Activated CD4-positive, alpha-beta memory T cell treated with anti-CD3 and anti-CD28 coated beads, Interleukin-2, amount 10 ng/mL, durations not matched to agents 7 days and 5 days (primary cell): Measurements from ENCODE around the gene NSUN5. TPM values are rescaled to one million over a fixed set of nuclear protein-coding genes. Genes with fewer than 3 reads are reported as not detected.
"Not testable (repeated sequence)": the region's sequence is repeated elsewhere in the genome, so short reads cannot be mapped to it uniquely, and the experiment has no call there.

Experiments
- CTCF ChIA-PET: fragments of 350-600 bp; sonication (Branson Sonifier 250); formaldehyde crosslinking; loops from one replicate; lab custom pipeline; 2021; ENCODE audit warnings: antibody characterized with exemption, inconsistent platforms; lab: Charles Lee
- POLR2A ChIA-PET: fragments of 350-600 bp; sonication (Branson Sonifier 250); formaldehyde crosslinking; loops from one replicate; lab custom pipeline; 2021; ENCODE audit warnings: antibody characterized with exemption; lab: Charles Lee
- DNase-seq: peaks from one replicate; pipeline ENCODE4 v3.0.0-alpha.2; 2020
- H3K27ac Mint-ChIP-seq: one replicate; pipeline ENCODE4 v1.8.0; 2021; ENCODE audit warnings: mild to moderate bottlenecking, mixed read lengths
- H3K27me3 Mint-ChIP-seq: one replicate; pipeline ENCODE4 v1.8.0; 2021; ENCODE audit warnings: mixed read lengths
- H3K36me3 Mint-ChIP-seq: one replicate; pipeline ENCODE4 v1.8.0; 2021; ENCODE audit warnings: low read depth, mixed read lengths
- H3K4me1 Mint-ChIP-seq: one replicate; pipeline ENCODE4 v1.8.0; 2021; ENCODE audit warnings: mixed read lengths
- H3K4me3 Mint-ChIP-seq: one replicate; pipeline ENCODE4 v1.8.0; 2021; ENCODE audit warnings: mild to moderate bottlenecking, mixed read lengths
- H3K9me3 Mint-ChIP-seq: one replicate; pipeline ENCODE4 v1.8.0; 2021; ENCODE audit warnings: mixed read lengths
- total RNA-seq, 2 experiments: library from RNA; stranded (reverse); gene quantifications; one replicate each; pipeline ENCODE4 v1.2.3, GENCODE V29; 2021

NSUN5 gene
- total RNA-seq, 2 experiments from 2014 or later: 42.9 to 44.7 TPM

DNA sequence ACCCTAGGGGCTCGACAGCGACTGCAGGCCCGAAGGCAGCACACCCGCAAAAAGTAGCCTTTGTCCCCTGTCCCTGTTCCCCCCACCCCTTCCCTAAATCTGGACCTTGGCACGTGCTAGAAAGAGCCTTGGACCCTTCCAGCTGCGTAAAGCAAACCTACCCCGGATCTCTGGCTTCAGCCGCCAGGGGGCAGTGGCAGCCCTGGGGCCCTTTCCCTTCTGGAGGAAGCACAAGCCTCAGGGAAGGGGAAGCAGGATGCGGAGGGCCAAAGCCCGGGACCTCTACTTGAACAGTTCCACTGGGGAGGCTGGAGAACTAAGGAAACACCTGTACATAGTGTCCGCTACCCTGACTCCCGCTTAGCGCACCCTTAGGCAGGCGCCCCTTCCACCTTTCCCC, 7.5 kb downstream of the NSUN5 start:
- peaks cover 18% of the 10 kb centered on the region for H3K36me3 Mint-ChIP-seq
- POLR2A ChIA-PET, DNase-seq, H3K9me3 Mint-ChIP-seq, H3K4me1 Mint-ChIP-seq, H3K4me3 Mint-ChIP-seq, CTCF ChIA-PET, H3K27ac Mint-ChIP-seq, H3K27me3 Mint-ChIP-seq: not testable (repeated sequence)

DNA sequence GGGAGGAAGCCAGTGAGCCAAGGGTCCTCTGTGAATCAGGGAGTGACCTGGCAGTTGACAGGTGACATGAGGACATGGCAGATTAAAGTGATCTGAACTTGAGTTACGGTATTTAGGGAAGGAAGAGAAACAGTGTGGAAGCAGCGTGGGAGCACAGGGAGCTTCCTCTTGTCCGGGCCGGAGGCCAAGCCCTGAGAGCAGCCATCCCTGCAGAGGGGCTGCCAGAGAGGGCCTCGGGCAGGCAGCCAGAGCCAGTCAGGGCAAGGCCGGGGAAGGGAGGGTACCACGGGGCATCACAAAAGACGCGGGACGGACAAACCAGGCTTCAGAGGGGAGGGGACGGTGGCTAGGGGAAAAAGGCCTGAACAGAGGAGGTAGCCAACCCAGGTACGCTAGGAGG, 8.8 kb downstream of the NSUN5 start:
- H3K4me1 Mint-ChIP-seq, H3K27ac Mint-ChIP-seq, CTCF ChIA-PET, H3K4me3 Mint-ChIP-seq, H3K9me3 Mint-ChIP-seq, DNase-seq, H3K27me3 Mint-ChIP-seq, POLR2A ChIA-PET: not testable (repeated sequence)
- peaks cover 12% of the 10 kb centered on the region for H3K36me3 Mint-ChIP-seq

DNA sequence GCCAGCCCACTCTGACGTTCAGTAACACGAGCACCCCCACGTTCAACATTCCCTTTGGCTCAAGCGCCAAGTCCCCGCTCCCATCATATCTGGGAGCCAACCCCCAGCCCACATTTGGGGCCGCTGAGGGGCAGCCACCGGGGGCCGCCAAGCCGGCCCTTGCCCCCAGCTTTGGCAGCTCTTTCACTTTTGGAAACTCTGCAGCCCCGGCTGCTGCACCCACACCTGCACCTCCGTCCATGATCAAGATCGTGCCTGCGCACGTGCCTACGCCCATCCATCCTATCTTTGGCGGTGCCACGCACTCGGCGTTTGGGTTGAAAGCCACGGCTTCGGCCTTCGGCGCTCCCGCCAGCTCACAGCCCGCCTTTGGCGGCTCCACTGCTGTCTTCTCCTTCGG, 10.9 kb downstream of the NSUN5 start:
- CTCF ChIA-PET, H3K27ac Mint-ChIP-seq, H3K36me3 Mint-ChIP-seq, DNase-seq, H3K4me3 Mint-ChIP-seq, H3K27me3 Mint-ChIP-seq, H3K9me3 Mint-ChIP-seq, H3K4me1 Mint-ChIP-seq, POLR2A ChIA-PET: not testable (repeated sequence)

DNA sequence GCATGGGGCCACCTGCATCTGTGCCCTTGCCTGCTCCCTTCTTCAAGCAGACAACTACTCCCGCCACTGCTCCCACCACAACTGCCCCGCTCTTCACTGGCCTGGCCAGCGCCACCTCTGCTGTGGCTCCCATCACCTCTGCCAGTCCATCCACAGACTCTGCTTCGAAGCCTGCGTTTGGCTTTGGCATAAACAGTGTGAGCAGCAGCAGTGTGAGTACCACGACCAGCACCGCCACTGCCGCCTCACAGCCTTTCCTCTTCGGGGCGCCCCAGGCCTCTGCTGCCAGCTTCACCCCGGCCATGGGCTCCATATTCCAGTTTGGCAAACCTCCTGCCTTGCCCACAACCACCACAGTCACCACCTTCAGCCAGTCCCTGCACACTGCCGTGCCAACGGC, 11.4 kb downstream of the NSUN5 start:
- H3K27ac Mint-ChIP-seq, H3K4me1 Mint-ChIP-seq, POLR2A ChIA-PET, H3K27me3 Mint-ChIP-seq, DNase-seq, CTCF ChIA-PET, H3K36me3 Mint-ChIP-seq, H3K4me3 Mint-ChIP-seq, H3K9me3 Mint-ChIP-seq: not testable (repeated sequence)

DNA sequence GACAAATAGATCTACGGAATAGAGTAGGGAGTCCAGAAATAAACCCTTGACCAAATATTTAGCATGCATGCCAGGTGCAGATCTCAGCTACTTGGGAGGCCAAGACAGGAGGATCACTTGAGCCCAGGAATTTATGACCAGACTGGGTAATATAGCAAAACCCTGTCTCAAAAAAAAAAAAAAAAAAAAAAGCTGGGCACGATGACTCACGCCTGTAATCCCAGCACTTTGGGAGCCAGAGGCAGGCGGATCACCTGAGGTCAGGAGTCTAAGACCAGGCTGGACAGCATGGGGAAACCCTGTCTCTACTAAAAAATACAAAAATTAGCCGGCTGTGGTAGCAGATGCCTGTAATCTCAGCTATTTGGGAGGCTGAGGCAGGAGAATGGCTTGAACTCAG, 31.4 kb downstream of the NSUN5 start:
- H3K4me3 Mint-ChIP-seq, H3K4me1 Mint-ChIP-seq, H3K36me3 Mint-ChIP-seq, H3K27me3 Mint-ChIP-seq, DNase-seq, CTCF ChIA-PET, H3K9me3 Mint-ChIP-seq, H3K27ac Mint-ChIP-seq, POLR2A ChIA-PET: not testable (repeated sequence)

DNA sequence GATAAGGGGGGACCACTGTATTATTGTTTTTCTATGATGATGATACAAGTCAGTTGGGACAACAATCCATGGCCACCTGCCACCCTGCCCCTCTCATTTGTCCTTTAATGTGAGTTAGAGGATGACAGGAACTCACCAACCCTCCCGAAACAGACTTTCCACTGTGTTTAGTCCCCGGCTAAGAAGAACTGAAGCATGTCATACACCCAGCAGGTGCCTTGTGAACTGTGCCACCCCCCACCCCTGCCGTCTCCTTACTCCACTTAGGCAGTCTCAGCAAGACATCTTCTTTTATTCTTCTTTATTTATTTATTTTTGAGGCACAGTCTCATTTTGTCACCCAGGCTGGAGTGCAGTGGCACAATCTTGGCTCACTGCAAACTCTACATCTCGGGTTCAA, 40.8 kb downstream of the NSUN5 start:
- DNase-seq, H3K9me3 Mint-ChIP-seq, H3K27ac Mint-ChIP-seq, H3K36me3 Mint-ChIP-seq, H3K4me3 Mint-ChIP-seq, CTCF ChIA-PET, POLR2A ChIA-PET, H3K27me3 Mint-ChIP-seq, H3K4me1 Mint-ChIP-seq: not testable (repeated sequence)

DNA sequence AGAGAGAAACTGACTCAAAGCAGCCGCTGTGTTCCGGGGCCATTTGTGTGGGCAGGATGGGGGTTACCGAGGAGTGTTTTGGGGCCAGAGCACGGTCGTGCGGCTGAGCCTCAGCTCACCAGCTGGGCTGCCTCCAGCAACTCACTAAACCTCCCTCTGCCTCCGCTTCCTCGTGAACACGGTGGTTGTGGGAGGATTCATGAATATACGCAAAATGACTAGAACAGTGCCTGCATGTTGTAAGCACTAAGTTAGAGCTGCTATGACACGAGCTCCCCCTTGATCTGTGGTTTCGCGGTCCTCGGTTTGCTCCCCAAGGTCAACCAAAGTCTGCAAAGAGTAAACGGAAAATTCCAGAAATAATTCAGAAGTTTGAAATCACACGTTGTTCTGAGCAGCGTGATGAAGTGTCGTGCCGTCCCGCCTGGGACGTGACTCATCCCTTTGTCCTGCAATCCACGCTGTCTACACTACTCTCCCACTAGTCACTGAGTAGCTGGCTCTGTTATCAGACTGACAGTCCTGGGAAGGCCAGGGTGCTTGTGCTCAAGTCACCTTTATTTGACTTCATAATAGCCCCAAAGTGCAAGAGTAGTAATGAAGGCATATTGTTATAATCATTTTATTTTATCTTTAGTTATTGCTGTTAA, 41.8 kb downstream of the NSUN5 start:
- H3K4me1 Mint-ChIP-seq, H3K36me3 Mint-ChIP-seq, H3K27ac Mint-ChIP-seq, CTCF ChIA-PET, DNase-seq, H3K4me3 Mint-ChIP-seq, POLR2A ChIA-PET, H3K27me3 Mint-ChIP-seq, H3K9me3 Mint-ChIP-seq: not testable (repeated sequence)

DNA sequence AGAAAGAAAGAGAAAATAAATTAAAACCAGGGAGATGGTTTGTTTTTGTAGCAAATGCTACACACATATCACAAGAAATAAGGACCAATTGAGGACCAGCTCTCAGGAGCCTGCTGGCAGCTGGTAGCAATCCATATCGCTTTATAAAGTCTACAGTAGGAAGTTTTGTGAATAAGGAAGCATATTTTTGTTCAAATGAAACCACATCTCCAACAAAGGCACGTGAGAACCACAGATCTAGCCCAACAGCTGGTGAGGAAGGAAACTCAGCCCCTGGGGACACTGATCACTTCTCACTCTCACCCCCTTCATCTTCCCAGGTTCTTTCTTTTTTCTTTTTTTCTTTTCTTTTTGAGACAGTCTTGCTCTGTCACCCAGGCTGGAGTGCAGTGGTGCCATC, 46.2 kb downstream of the NSUN5 start:
- H3K4me1 Mint-ChIP-seq, H3K27ac Mint-ChIP-seq, DNase-seq, CTCF ChIA-PET, H3K27me3 Mint-ChIP-seq, POLR2A ChIA-PET, H3K4me3 Mint-ChIP-seq, H3K9me3 Mint-ChIP-seq, H3K36me3 Mint-ChIP-seq: not testable (repeated sequence)

Other genes with a start within 250 kb of the NSUN5 start
- not detected for gene SPDYE9, start 222.8 kb downstream of the NSUN5 start, total RNA-seq
- not detected for gene TRIM50, start 19.3 kb upstream of the NSUN5 start, total RNA-seq
- not detected for gene FKBP6, start 19.3 kb upstream of the NSUN5 start, total RNA-seq
- gene FZD9, start 125.0 kb upstream of the NSUN5 start, total RNA-seq: not detected
- 10 to 100 TPM; 84.5 to 86.2 TPM for gene BAZ1B, start 213.5 kb upstream of the NSUN5 start, total RNA-seq
- gene BCL7B, start 248.9 kb upstream of the NSUN5 start, total RNA-seq: 10 to 100 TPM; 68.9 to 71.6 TPM